Right forelimb (tissue), 1 donor: ENCODE data around the gene SPANXB1.
"Not testable (repeated sequence)": the region's sequence is repeated elsewhere in the genome, so short reads cannot be mapped to it uniquely, and the experiment has no call there.

ENCODE experiments used
- DNase-seq: peaks from one replicate; pipeline ENCODE4 v3.0.0-alpha.2; 2018

The SPANXB1 gene, protein sequence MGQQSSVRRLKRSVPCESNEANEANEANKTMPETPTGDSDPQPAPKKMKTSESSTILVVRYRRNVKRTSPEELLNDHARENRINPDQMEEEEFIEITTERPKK

DNA sequence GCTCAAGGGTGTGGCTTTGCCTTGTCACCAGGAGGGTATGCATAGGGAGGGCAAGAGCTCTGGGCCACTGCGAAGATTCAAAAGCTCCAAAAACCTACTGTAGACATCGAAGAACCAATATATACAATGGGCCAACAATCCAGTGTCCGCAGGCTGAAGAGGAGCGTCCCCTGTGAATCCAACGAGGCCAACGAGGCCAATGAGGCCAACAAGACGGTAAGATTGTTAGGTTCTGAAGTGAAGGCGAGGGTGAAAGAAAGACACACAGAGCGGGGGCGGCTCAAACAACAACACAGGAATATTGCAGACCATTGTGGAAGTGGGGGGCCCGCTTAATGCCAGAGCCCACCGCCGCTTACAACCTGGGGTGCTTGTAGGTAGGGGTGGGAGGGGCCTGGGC lies at the start of gene SPANXB1:
Gene SPANXB1 (plus strand): TSS at position 27 of the 400 bp plus-strand sequence. CDS start 100 bp downstream, at position 127.
- DNase-seq: not testable (repeated sequence)

DNA sequence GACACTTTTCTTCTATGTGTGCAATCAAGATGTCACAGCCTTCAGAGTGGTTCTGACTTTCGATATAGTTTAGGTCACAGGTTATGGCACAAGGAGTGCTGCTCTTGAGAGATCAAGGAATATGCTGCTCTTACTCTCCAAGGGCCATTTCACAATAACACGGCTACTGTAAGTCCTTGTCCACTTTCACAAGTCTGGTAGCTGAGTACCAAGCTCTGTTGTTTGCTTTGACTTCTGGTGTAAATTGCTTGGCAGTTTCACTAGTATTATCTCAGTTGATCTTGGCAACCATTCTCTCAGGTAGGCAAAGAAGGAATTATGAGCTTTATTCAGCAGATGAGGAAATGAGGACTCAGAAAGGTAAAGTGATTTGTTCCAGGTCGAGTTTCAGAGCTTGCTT lies 35.4 kb upstream of the SPANXB1 start:
- no peak for DNase-seq

DNA sequence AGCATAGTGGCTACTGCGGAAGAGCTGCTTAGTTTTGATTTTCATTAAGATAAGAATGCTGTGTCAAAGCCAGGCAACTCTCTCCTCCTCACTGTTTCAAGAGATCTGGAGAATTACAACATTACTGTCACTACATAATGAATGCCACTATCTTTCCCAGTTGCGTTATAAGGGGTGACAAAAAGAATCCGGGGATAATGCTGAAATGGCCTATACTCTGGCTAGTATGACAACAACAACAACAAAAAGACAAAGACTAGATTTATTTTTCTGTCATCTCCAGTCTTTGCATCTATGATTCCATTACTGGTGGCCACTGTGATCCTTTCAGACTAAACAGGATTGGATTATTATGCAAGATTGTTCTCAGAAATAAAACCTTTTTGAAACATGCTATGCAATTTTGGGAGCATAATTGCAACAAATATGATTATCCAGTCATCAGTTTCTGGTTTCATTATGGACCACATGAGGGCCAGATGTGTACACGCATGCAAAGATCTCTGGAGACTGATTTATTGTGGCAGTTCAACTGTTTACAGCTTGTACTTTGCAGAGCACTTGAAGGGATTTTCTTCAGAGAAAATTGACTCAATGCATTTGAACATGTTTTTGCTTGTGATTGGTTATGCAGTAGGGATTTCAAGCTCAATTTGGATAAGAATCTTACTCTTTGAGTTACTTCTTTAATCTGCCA lies 31.1 kb upstream of the SPANXB1 start:
- no peak for DNase-seq

DNA sequence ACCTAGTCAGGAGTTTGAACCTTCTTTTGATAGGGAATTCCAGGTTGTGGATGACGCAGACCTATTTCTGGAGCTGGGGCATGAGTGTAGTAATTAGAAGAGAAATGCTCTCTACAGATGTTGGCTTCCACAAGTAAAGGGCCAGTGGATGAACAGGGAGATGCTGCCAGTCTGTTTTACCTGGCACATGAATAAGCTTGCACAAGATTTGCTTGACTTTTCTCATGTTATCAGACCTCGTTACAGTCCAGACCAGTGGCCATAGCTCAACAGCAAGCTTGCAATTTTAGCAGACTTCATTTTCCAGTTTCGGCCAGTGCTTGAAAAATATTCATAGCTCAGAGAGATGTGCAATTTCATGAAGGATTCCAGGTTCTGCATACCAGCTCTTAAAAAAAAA lies 26.9 kb upstream of the SPANXB1 start:
- DNase-seq: no peak

DNA sequence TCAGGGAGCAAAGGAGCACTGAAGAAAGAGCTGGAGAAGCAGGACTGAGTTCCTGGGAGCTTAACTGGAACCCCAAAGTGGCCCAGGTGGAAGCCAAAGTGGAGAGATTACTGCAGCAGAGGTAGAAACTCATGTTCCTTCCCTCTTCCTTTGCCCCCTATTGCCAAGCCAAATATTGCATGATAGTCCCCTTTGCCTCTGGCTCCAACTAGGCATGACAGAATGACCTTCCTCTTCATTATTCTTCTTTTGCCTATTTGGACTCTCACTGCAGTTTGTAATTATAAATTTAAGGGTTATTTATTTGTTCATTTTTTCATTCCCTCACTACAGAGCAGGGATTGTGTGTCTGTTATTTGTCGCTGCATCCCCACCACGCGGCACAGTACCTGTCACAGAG lies 22.1 kb upstream of the SPANXB1 start:
- no peak for DNase-seq

DNA sequence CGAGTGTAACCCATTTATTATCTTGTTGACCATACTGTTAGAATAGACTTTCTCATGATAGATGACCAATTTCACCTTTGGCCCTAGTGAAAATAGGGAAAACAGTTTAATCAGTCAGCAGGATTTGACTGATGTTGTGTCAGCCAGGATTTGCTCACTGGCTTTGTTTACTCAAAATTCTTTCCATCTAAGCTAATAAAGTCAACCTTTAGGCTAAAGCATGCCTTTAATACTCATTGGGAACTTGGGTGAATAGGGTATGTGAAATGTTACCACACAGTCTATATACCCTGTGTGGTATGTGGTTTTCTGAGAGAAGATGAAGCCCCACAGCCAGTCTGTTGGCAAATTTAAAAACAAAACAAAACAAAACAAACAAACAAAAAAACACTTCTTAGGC lies 18.7 kb upstream of the SPANXB1 start:
- DNase-seq: no peak

DNA sequence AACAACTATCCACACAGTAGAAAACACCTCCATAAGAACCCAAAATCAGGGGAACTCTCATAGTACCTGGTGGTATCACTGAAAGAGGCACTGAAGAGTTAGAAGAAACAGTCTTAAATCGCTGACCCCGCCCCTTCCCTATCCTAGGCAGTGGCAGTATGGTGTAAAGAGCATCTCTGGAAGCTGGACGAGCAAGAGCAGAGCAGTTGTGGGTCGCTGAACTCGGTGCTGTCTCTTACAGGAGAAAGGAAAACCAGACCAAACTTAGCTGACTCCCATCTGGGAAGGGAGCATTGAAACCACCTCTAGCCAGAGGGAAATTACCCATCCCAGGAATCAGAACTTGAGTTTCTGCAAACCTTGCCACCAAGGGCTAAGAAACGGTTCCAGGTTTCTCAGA lies 2.8 kb downstream of the SPANXB1 start:
- DNase-seq: not testable (repeated sequence)

DNA sequence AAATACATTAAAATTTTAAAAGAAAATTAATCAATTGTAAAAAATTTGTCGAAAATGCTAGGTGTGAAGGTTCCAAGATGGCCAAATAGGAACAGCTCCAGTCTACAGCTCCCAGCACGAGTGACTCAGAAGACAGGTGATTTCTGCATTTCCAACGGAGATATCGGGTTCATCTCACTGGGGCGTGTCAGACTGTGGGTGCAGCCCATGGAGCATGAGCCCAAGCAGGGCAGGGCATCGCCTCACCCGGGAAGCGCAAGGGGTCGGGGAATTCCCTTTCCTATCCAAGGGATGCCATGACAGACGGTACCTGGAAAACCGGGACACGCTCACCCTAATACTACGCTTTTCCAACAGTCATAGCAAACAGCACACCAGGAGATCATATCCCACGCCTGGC lies 41.9 kb downstream of the SPANXB1 start:
- not testable (repeated sequence) for DNase-seq

DNA sequence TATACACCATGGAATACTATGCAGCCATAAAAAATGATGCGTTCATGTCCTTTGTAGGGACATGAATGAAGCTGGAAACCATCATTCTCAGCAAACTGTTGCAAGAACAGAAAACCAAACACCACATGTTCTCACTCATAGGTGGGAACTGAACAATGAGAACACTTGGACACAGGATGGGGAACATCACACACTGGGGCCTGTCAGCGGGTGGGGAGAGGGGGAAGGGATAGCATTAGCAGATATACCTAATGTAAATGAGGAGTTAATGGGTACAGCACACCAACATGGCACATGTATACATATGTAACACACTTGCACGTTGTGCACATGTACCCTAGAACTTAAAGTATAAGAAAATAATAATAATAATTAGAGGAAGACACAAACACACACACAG lies 47.5 kb downstream of the SPANXB1 start:
- not testable (repeated sequence) for DNase-seq

DNA sequence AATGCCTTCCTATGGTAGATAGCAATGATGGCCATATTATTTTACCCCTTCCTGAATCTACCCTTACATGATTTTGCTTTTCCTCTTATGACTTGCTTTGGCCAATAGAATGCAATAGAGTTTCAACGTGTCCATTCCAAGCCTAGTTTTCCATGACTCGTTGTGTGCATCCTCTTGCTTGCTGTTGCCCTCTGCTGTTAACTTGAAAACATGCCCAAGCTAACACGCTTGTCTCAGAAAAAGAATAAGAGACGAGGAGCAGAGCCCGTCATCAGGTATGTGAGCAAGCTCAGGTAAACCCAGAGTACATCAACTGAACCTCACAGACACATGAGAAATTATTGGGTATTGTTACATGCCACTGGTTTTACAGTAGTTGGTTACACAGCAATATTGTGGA lies 49.7 kb downstream of the SPANXB1 start:
- DNase-seq: not testable (repeated sequence)
